Measurements from ENCODE around the gene KIF6.

- TF ChIP-seq CTCF (IDR thresholded peaks at IDR 0.05; ENCODE audit: insufficient read depth, low read length) (no peak), POLR2AphosphoS5 (IDR thresholded peaks at IDR 0.05; ENCODE audit: low read depth) (no peak)
Observed at GRCh38 chr6:39490108-39490507, 235.1 kb downstream of the KIF6 start.
